NK-92 (cell line): ENCODE measurements around the gene PGP.

Source experiments
- DNase-seq: peaks from one replicate; lab custom pipeline; 2025; ENCODE audit not compliant: unreplicated experiment; lab: John Stamatoyannopoulos, UW

Gene PGP

GRCh38 chr16:2237493-2238149 is 23.0 kb upstream of the PGP start:
- no peak for DNase-seq

- no peak for DNase-seq
Measured at GRCh38 chr16:2237102-2237482, 22.5 kb upstream of the PGP start.

GRCh38 chr16:2236337-2237101 is 21.9 kb upstream of the PGP start, which contains the start of gene DNASE1L2:
Gene DNASE1L2, plus strand, starts transcription at chr16:2236444. Its CDS starts 373 bp downstream, at chr16:2236817.
- DNase-seq: no peak

- DNase-seq: no peak
Measured at GRCh38 chr16:2235695-2236336, 21.2 kb upstream of the PGP start.

GRCh38 chr16:2235234-2235651 is 20.6 kb upstream of the PGP start:
- DNase-seq: no peak

GRCh38 chr16:2234813-2235170 is 20.2 kb upstream of the PGP start:
- no peak for DNase-seq

GRCh38 chr16:2233872-2234812 is 19.5 kb upstream of the PGP start:
- no peak for DNase-seq

- DNase-seq: no peak
Measured at GRCh38 chr16:2233046-2233775, 18.6 kb upstream of the PGP start.

- no peak for DNase-seq
Measured at GRCh38 chr16:2232094-2232990, 17.7 kb upstream of the PGP start.

GRCh38 chr16:2231016-2231931 is 16.6 kb upstream of the PGP start:
- no peak for DNase-seq

GRCh38 chr16:2230376-2230775 is 15.7 kb upstream of the PGP start:
- no peak for DNase-seq

GRCh38 chr16:2229632-2230250 is 15.1 kb upstream of the PGP start:
- DNase-seq: no peak

GRCh38 chr16:2229091-2229490 is 14.5 kb upstream of the PGP start:
- DNase-seq: no peak

GRCh38 chr16:2228161-2228824 is 13.7 kb upstream of the PGP start:
- DNase-seq: no peak

GRCh38 chr16:2226918-2227317 is 12.3 kb upstream of the PGP start:
- no peak for DNase-seq

- DNase-seq: no peak
Measured at GRCh38 chr16:2226245-2226793, 11.7 kb upstream of the PGP start.

GRCh38 chr16:2223942-2224486 is 9.4 kb upstream of the PGP start:
- DNase-seq: no peak
